Chondrocyte (in vitro differentiated cells): ENCODE results near the gene RETREG1. TPM values are rescaled to one million over a fixed set of nuclear protein-coding genes. Genes with fewer than 3 reads are reported as not detected.

Experiments
- DNase-seq: peaks from one replicate; pipeline ENCODE4 v3.0.0; 2021; ENCODE audit warnings: mixed read lengths, low spot score
- H3K27ac Mint-ChIP-seq: one replicate; pipeline ENCODE4 v1.8.0; 2021; ENCODE audit warnings: mild to moderate bottlenecking, moderate library complexity, mixed read lengths; ENCODE audit not compliant: unreplicated experiment
- H3K27me3 Mint-ChIP-seq: 2 replicates; pipeline ENCODE4 v1.8.0; 2021; ENCODE audit warnings: low read depth, mixed read lengths
- H3K36me3 Mint-ChIP-seq: 2 replicates; pipeline ENCODE4 v1.8.0; 2021; ENCODE audit warnings: low read depth, mixed read lengths
- H3K4me1 Mint-ChIP-seq: 2 replicates; pipeline ENCODE4 v1.8.0; 2021; ENCODE audit warnings: low read depth, mild to moderate bottlenecking, mixed read lengths
- H3K4me3 Mint-ChIP-seq: one replicate; pipeline ENCODE4 v1.8.0; 2021; ENCODE audit warnings: mild to moderate bottlenecking, moderate library complexity, mixed read lengths; ENCODE audit not compliant: unreplicated experiment
- H3K9me3 Mint-ChIP-seq: 2 replicates; pipeline ENCODE4 v1.8.0; 2021; ENCODE audit warnings: low read depth, mixed read lengths
- total RNA-seq: library from RNA; stranded (reverse); gene quantifications from 3 replicates; pipeline ENCODE4 v1.2.1, GENCODE V29; 2021
- TF ChIP-seq, protein P1 (sequence below): fragments of 200-600 bp; sonication (generic); IDR thresholded peaks from 2 replicates; pipeline ENCODE4 v1.5.0; 2021; ENCODE audit warnings: antibody characterized with exemption, mild to moderate bottlenecking, moderate library complexity

The RETREG1 gene
- total RNA-seq, 1 donor from 2014 or later: 3.3 TPM

GRCh38 chr5:16552666-16553343, 64.0 kb downstream of the RETREG1 start:
- Mint-ChIP-seq H3K9me3 (no peaks in the 10 kb centered on the region), H3K27me3 (peaks cover 5% of the 10 kb centered on the region), H3K27ac (no peak overlapping the region), H3K4me1 (peaks cover 24% of the 10 kb centered on the region), H3K36me3 (no peaks in the 10 kb centered on the region), H3K4me3 (no peak overlapping the region)
- TF ChIP-seq, protein P1, sequence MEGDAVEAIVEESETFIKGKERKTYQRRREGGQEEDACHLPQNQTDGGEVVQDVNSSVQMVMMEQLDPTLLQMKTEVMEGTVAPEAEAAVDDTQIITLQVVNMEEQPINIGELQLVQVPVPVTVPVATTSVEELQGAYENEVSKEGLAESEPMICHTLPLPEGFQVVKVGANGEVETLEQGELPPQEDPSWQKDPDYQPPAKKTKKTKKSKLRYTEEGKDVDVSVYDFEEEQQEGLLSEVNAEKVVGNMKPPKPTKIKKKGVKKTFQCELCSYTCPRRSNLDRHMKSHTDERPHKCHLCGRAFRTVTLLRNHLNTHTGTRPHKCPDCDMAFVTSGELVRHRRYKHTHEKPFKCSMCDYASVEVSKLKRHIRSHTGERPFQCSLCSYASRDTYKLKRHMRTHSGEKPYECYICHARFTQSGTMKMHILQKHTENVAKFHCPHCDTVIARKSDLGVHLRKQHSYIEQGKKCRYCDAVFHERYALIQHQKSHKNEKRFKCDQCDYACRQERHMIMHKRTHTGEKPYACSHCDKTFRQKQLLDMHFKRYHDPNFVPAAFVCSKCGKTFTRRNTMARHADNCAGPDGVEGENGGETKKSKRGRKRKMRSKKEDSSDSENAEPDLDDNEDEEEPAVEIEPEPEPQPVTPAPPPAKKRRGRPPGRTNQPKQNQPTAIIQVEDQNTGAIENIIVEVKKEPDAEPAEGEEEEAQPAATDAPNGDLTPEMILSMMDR: peak; percentile 94
- no peak for DNase-seq

GRCh38 chr5:16551628-16552027, 65.2 kb downstream of the RETREG1 start:
- DNase-seq: no peak
- peaks cover 34% of the 10 kb centered on the region for H3K4me1 Mint-ChIP-seq
- H3K27ac Mint-ChIP-seq: no peak overlapping the region
- TF ChIP-seq, protein P1: no peak
- H3K36me3 Mint-ChIP-seq: no peaks in the 10 kb centered on the region
- H3K9me3 Mint-ChIP-seq: no peaks in the 10 kb centered on the region
- no peak overlapping the region for H3K4me3 Mint-ChIP-seq
- H3K27me3 Mint-ChIP-seq: peaks cover 5% of the 10 kb centered on the region

GRCh38 chr5:16550316-16550952, 66.4 kb downstream of the RETREG1 start:
- TF ChIP-seq, protein P1: peak; percentile 78
- DNase-seq: no peak
- no peak overlapping the region for H3K4me3 Mint-ChIP-seq

DNA sequence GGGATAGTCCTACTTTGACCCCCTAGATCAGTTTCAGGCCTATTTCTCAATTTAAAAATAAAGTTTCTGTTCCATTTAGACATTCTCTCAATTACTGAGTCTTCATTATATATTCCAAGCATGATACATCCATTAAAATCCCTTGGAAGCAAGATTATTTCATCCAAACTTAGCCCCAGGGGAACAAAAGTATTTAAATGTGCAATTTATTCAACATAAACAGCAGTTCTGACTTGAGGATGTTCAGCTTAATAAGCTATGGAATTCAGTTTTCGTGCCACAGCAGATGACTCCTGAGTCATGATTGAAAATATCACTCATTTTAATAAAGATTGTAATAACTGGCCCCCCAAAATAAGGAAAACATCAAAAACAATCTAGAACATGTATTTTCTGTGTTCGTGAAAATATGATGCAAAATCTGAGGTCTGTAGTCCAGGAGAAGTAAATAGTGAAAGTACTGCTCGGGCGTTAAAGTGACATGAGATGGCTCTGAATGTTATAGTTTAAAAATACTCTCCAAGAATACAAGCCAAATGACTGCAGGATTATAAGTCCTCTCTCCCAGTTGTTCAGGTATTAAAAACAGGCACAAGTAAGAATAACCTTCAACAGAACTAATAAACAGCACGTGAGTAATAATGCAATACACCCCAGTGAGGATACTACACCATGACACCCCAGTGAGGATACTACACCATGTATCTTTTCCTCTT, 67.1 kb downstream of the RETREG1 start:
- DNase-seq: no peak
- TF ChIP-seq, protein P1: no peak
- peaks cover 40% of the 10 kb centered on the region for H3K4me1 Mint-ChIP-seq
- H3K9me3 Mint-ChIP-seq: no peaks in the 10 kb centered on the region
- no peaks in the 10 kb centered on the region for H3K36me3 Mint-ChIP-seq
- peaks cover 5% of the 10 kb centered on the region for H3K27me3 Mint-ChIP-seq
- peak overlapping the region; percentile 42 for H3K27ac Mint-ChIP-seq
- H3K4me3 Mint-ChIP-seq: no peak overlapping the region

More at GRCh38 chr5:16550316-16550952, 66.4 kb downstream of the RETREG1 start:
- Mint-ChIP-seq H3K36me3 (no peaks in the 10 kb centered on the region), H3K4me1 (peaks cover 35% of the 10 kb centered on the region), H3K9me3 (no peaks in the 10 kb centered on the region), H3K27me3 (peaks cover 5% of the 10 kb centered on the region), H3K27ac (no peak overlapping the region)

DNA sequence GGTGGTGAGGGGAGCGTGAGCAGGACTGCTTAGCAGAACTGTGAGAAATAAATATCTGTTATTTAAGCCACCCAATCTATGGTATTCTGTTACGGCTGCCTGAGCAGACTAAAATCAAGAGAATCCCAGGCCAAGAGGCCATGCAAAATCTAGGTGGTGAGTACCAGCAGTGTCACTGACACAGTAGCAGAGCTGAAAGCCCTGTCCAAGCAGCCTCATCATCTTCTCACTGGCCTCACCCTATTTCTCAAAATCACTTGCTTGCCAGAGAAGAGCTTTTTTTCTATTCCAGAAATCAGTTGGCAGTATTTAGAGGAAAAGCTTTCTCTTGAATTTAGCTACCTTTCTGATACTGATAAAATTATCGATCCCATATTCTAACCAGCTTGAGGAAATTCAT, 68.0 kb downstream of the RETREG1 start:
- Mint-ChIP-seq H3K27ac (no peak overlapping the region), H3K4me3 (no peak overlapping the region), H3K4me1 (peaks cover 41% of the 10 kb centered on the region), H3K27me3 (peaks cover 5% of the 10 kb centered on the region), H3K36me3 (no peaks in the 10 kb centered on the region), H3K9me3 (no peaks in the 10 kb centered on the region)
- TF ChIP-seq, protein P1: no peak
- DNase-seq: no peak
